Aorta (tissue), 5 donors: ENCODE data around the gene TMTC1. TPM values are rescaled to one million over a fixed set of nuclear protein-coding genes. Genes with fewer than 3 reads are reported as not detected.

Experiments used
- ATAC-seq: fragments of 200-7000 bp; cut with Tn5 transposase; one replicate; pipeline ENCODE4 v1.9.1; 2022; ENCODE audit warnings: moderate library complexity; ENCODE audit not compliant: low FRiP score
- DNase-seq, 2 donors: peaks; one replicate each; pipeline ENCODE4 v3.0.0-alpha.2; 2020
- H3K27ac ChIP-seq, 2 donors: one replicate each; pipeline ENCODE4 v1.5.1; 2013; ENCODE audit warnings: low read length in 2 of 2, mild to moderate bottlenecking in 2 of 2, moderate library complexity in 2 of 2, control low read depth in 1 of 2, inconsistent platforms in 1 of 2, low read depth in 1 of 2
- H3K27me3 ChIP-seq, 2 donors: one replicate each; pipeline ENCODE4 v1.6.1; 2013; ENCODE audit warnings: control low read depth in 1 of 2, low read length in 1 of 2, mild to moderate bottlenecking in 1 of 2, moderate library complexity in 1 of 2; ENCODE audit not compliant: insufficient read depth in 2 of 2, control insufficient read depth in 1 of 2
- H3K36me3 ChIP-seq, 2 donors: one replicate each; pipeline ENCODE4 v1.6.1; 2013; ENCODE audit warnings: control low read depth in 1 of 2, low read length in 1 of 2, mild to moderate bottlenecking in 1 of 2; ENCODE audit not compliant: insufficient read depth in 2 of 2, control insufficient read depth in 1 of 2
- H3K4me1 ChIP-seq, 2 donors: one replicate each; pipeline ENCODE4 v1.6.1; 2013; ENCODE audit warnings: low read length in 2 of 2, control low read depth in 1 of 2, mild to moderate bottlenecking in 1 of 2, moderate library complexity in 1 of 2; ENCODE audit not compliant: insufficient read depth in 2 of 2, control insufficient read depth in 1 of 2
- H3K4me3 ChIP-seq, 2 donors: one replicate each; pipeline ENCODE4 v1.5.1; 2013; ENCODE audit warnings: low read length in 2 of 2, control low read depth in 1 of 2, mild to moderate bottlenecking in 1 of 2
- H3K9me3 ChIP-seq: one replicate; pipeline ENCODE4 v1.6.1; 2013; ENCODE audit warnings: mild to moderate bottlenecking, low read length; ENCODE audit not compliant: control insufficient read depth
- WGBS, 2 donors: extraction: QIAGEN DNeasy Blood & Tissue Kit; methylation state at CpG; one replicate each; pipeline ENCODE4 v1.1.7; 2013; 5-methylcytosine and 5-hydroxymethylcytosine counted together
- intact Hi-C, 2 donors: fragments of 100-400 bp; cut with DNase I; formaldehyde crosslinking; loops; one replicate each; pipeline versions ENCODE4 v1.14.2 to v1.15.0; 2022
- polyA plus RNA-seq, 2 donors: library from polyadenylated mRNA; stranded (reverse); fragments of 200-250 nt; gene quantifications; one replicate each; pipeline ENCODE4 v1.2.3, GENCODE V29; 2013
- total RNA-seq, 2 donors: library from RNA; stranded (reverse); fragmentation: NEBNext Ultra II Directional; extraction: Animal tissue kit (Norgen Biotek cat#: 25700); gene quantifications; one replicate each; pipeline ENCODE4 v1.2.1, GENCODE V29; 2021
- donor health status: healthy with polysubstance abuse.
- donor health status: Bipolar disorder and iron deficiency.
- donor health status: DM: no; HTN: no; CAD: no.
- donor health status: DM: no; HTN: no; CAD: no.
- donor health status: DM: yes; HTN: yes; CAD: no.

TMTC1 gene
- total and polyA plus RNA-seq, 4 donors, result 12.8 to 84.6 (median 46.7) TPM

- WGBS, 2 donors, result 62% methylated on average over 2 of the region's 2 CpGs
- ATAC-seq, result no peak
- H3K4me3 ChIP-seq, result no peak overlapping the region
- H3K9me3 ChIP-seq, result no peaks in the 10 kb centered on the region
- peaks cover 0 to 5% of the 10 kb centered on the region in 2 donors for H3K36me3 ChIP-seq
- DNase-seq, result no peak
- H3K27ac ChIP-seq, result no peak overlapping the region
- intact Hi-C loops, result no loop called here
- H3K4me1 ChIP-seq, result no peaks in the 10 kb centered on the region
- no peaks in the 10 kb centered on the region for H3K27me3 ChIP-seq
Measured at GRCh38 chr12:29486972-29487371, 296.8 kb downstream of the TMTC1 start.

GRCh38 chr12:29463198-29463597 lies 320.5 kb downstream of the TMTC1 start:
- Histone ChIP-seq H3K4me1 (no peaks in the 10 kb centered on the region), H3K27me3 (no peaks in the 10 kb centered on the region), H3K27ac (no peak overlapping the region), H3K4me3 (no peak overlapping the region), H3K9me3 (no peaks in the 10 kb centered on the region), H3K36me3 (peaks cover 0 to 2% of the 10 kb centered on the region in 2 donors)
- 82 to 84% methylated on average over 4 of the region's 4 CpGs for WGBS, 2 donors
- intact Hi-C loops, result no loop called here
- ATAC-seq, result no peak
- no peak for DNase-seq

- Histone ChIP-seq H3K4me1 (no peaks in the 10 kb centered on the region), H3K9me3 (no peaks in the 10 kb centered on the region), H3K36me3 (peaks cover 0 to 2% of the 10 kb centered on the region in 2 donors), H3K27ac (no peak overlapping the region), H3K4me3 (no peak overlapping the region), H3K27me3 (no peaks in the 10 kb centered on the region)
- 81 to 88% methylated on average over 2 of the region's 2 CpGs for WGBS, 2 donors
- intact Hi-C loops, result no loop called here
- ATAC-seq (no peak), DNase-seq (no peak)
Measured at GRCh38 chr12:29460082-29460481, 323.7 kb downstream of the TMTC1 start.

- DNase-seq (no peak), ATAC-seq (no peak)
- Histone ChIP-seq H3K4me3 (no peak overlapping the region), H3K27ac (no peak overlapping the region), H3K36me3 (no peaks in the 10 kb centered on the region), H3K9me3 (no peaks in the 10 kb centered on the region), H3K27me3 (no peaks in the 10 kb centered on the region), H3K4me1 (no peaks in the 10 kb centered on the region)
- WGBS, 2 donors, result 52 to 76% methylated on average over 1 of the region's 1 CpG
- intact Hi-C loops, result no loop called here
Measured at GRCh38 chr12:29455087-29455486, 328.7 kb downstream of the TMTC1 start.

GRCh38 chr12:29451888-29452287 lies 331.9 kb downstream of the TMTC1 start:
- Histone ChIP-seq H3K4me3 (no peak overlapping the region), H3K27me3 (no peaks in the 10 kb centered on the region), H3K36me3 (no peaks in the 10 kb centered on the region), H3K9me3 (no peaks in the 10 kb centered on the region), H3K27ac (no peak overlapping the region), H3K4me1 (no peaks in the 10 kb centered on the region)
- WGBS, 2 donors, result 89 to 90% methylated on average over 2 of the region's 2 CpGs
- intact Hi-C loops, result no loop called here
- no peak for DNase-seq
- ATAC-seq, result no peak
